Stimulated activated naive CD8-positive, alpha-beta T cell treated with anti-CD3 and anti-CD28 coated beads, Interleukin-15, Interleukin-2, amounts not matched to agents 100 U/mL and 50 U/mL, for 24 hours (primary cell): ENCODE results near the gene ASPG.
"Not testable (repeated sequence)": the region's sequence is repeated elsewhere in the genome, so short reads cannot be mapped to it uniquely, and the experiment has no call there.

Source experiments
- ATAC-seq: fragments of 150-1000 bp; cut with Tn5 transposase; one replicate; pipeline ENCODE4 v1.10.0; 2021
- DNase-seq: peaks from one replicate; pipeline ENCODE4 v3.0.0; 2021

The ASPG gene

DNA sequence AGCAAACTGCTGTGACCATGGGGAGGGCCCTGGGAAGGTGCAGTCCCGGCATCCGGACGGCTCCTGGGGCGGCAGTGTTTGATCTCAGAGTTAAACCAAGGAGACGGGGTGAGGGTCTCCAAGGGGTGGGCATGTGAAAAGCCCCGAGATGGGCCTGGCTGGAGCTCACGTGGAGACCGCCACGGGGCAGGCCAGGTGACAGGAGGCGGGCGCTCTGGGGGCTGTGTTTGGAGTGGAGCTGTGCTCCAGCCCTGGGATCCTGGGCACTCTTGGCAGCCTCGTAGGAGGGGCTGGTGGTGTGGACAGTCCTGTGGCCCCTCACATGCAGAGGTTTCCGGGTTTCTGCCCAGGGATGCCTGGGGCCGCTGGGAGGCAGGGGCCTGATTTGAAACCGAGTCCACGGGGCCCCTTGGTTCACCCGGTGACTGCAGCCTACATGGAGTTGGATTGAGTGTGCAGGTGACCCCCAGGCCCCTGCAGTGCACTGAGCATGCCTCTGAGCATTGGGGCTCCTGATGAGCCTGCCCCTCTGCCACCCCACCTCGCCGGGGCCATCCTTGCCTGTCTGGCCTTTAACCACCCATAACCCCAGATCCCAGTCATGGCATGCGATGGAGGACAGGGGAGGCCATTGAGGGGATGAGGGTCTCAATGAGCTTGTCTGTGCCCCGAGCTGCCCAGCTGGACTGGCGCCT, 61.3 kb downstream of the ASPG start:
- DNase-seq (no peak), ATAC-seq (no peak)

GRCh38 chr14:104147346-104148125, 62.0 kb downstream of the ASPG start:
- ATAC-seq (no peak), DNase-seq (no peak)

DNA sequence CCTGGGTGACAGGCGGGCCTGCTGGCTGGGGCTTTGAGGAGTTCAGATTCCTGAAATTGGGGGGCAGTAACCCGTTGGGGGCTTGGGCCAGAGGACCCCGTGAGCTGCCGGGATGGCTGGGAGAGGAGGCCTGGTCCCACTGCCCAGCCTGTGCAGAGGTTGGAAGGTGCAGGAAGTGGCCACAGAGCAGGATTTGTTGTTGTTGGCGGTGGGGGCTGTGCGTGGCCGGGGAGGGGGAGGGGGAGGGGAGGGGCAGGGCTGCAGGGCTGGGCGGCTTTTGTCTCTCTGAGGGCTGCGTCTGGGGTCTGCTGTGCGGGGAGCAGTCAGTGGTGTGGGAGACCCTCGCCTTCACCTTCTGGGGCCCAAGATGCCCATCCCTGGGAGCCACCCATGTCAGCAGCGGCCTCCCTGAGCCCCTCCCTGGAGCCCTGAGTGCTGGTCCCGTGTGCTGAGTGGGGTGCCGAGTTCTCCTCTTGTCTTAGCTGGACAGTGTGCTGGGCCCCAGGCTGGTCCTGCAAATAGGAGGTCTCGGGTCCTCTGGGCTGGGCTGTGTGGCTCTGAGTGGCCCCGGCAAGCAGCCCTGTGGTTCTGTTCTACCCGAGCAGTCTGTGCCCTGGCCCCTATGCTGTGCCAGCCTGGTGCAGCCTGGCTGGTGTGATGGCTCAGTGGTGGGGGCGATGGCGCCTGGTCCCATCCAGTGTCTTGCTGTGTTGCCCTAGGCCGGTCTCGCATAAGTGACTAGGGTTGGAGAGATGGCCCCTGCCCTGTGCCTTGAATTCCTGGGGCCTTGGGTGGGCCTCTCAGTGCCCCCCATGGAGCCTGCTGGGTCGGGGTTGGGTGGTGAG, 63.2 kb downstream of the ASPG start:
- ATAC-seq (no peak), DNase-seq (no peak)

DNA sequence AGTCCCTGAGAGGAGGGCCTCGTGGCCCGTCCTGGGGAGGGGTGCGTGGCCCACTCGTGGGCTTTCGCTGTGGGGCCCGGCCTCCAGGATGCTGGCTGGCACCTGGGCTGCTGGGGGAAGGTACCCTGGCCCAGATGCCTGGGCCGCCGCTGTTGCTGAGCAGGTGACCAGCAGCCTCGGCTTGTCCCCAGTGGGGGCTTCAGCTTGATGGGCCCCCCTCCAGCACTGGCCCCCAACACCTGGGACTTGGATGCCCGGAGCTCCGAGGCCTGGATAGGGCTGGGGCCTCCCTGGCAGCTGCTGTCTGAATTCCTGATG, 63.7 kb downstream of the ASPG start:
- DNase-seq = no peak

GRCh38 chr14:104149617-104150135, 64.2 kb downstream of the ASPG start:
- DNase-seq (peak; percentile 54), ATAC-seq (peak; percentile 87)

More for the DNA sequence above, 63.7 kb downstream of the ASPG start:
- no peak for ATAC-seq

DNA sequence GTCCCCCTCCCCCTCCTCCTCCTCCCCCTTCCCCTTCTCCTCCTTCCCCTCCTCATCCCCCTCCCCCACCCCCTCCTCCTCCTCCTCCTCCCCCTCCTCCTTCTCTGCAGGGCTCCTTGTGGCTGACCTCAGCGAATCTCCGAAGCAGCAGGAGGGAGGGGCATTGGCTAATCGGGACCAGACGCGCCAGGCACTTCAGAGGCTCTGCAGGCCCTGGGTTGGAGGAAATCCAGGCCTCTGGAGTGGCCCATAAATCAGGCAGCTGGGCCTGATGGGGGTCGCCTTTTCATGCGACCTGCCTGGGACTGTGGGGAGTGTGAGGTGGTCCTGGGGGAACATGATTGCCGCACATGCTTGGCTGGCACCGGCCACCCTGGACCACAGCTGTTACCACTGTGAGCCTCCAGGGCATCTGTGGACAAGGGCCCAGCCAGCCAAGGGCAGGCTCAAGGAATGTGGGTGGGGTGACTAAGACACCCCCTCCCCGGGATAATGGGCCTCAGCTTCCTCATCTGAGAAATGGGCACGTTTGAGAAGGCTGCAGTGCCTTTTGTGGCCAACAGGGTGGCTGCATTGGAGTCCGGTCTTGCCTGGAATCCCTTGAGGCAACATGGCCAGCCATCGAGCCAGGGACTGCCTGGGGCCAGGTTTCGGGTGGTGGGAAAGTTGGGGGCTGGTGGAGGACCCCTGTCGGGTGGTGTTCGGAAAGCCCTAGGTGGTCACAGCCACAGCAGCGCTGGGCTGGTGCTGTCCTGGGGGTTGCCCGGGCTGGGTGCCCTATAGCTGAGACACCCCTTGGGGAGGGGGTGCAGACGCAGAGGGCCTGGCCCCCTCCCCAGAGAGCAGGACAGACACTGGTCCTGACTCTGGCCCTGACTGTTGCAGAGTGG, 64.9 kb downstream of the ASPG start:
- DNase-seq = peak; percentile 19
- ATAC-seq = no peak

- DNase-seq (no peak), ATAC-seq (no peak)
Measured at GRCh38 chr14:104151026-104151381, 65.5 kb downstream of the ASPG start.

GRCh38 chr14:104151566-104152245, 66.2 kb downstream of the ASPG start:
- no peak for DNase-seq

DNA sequence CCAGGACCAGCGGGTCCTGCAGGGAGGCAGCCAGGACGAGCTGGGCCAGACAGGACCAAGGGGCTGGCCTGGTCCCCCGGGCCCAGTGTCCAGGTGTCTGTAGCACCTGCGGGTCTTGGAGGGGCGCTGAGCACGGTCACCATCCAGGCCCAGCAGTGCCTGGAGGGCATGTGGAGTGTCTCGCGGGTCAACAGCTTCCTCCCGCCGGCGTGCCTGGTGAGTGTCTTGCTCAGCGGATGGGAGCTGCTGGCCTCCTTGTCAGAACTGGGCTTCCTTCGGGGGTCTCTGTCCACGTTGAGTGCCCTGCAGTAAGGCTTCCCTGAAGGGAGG, 66.7 kb downstream of the ASPG start:
- DNase-seq = no peak
- ATAC-seq = no peak

More at GRCh38 chr14:104151566-104152245, 66.2 kb downstream of the ASPG start:
- no peak for ATAC-seq

DNA sequence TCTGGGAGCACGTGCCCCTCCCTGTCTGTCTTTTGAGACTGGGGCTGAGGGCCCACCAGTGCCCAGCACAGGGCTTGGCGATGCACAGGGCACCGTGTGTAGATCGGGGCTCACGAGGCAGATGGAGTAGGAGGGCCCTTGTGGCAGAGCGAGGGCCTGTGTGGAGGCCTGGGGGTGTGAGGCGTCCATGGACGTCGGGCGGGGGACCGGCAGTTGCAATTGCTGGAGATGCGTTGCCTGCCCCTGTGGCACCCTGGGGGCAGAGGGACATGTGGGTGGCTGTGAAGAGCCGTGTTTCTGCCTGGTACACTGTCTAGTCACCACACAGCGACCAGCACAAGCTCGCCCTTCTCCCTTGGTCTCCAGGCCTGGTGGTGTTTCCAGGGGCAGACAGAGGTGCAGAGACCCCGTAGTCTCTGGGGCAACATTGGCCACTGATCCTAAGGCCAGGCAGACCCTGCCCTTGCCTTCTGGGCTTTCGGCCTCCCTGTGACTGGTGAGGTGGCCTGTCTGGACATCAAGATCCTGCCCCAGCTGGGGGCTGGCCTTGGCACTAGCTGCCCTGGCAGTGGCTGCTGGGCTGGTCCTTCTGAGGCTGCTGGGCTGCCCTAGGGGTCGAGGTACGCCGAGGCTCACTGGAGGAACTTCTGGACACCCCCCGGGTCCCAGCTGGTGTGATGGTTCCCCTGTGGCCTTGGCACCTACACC, 67.3 kb downstream of the ASPG start:
- ATAC-seq = no peak
- no peak for DNase-seq

GRCh38 chr14:104153394-104153755, 67.9 kb downstream of the ASPG start:
- not testable (repeated sequence) for DNase-seq, ATAC-seq

DNA sequence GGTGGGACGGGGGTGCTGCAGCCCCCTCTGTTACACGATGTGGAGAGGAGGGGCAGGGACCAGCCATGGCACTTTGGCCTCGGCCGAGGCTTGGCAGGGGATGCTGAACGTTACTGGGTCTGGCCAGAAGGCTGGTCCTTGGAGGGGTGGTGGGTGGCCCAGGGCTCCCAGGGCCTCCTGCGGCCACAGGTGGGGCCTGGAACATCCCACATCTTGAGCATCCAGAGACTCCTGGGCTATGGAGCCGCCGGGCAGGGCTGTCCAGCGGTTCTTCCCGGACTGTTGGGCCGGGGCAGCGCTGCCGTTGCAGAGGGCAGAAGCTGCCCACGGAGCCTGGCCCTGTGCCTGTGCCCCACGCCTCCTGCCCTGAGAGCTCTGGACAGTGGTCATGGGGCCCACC, 68.7 kb downstream of the ASPG start:
- DNase-seq = no peak
- ATAC-seq = no peak

DNA sequence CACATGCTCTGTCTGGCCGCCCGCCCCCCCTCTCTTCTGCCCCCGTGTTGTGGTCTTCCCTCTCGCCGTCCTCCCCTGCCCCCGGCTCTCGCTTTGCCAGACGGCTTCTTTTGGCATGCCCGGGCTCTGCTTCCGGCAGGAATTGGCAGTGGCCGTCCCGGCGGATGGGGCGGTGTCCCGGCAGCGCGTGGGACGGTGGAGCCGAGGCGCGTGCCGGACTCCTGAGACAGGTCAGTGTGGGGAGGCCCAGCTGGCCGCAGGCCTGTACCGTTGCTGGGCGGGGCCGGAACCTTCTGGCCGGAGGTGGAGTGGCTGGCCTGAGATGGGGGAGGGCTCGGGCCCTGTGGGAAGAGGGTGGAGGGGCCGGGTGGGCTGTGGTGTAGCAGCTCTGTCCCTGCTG, 70.0 kb downstream of the ASPG start:
- ATAC-seq = no peak
- no peak for DNase-seq

DNA sequence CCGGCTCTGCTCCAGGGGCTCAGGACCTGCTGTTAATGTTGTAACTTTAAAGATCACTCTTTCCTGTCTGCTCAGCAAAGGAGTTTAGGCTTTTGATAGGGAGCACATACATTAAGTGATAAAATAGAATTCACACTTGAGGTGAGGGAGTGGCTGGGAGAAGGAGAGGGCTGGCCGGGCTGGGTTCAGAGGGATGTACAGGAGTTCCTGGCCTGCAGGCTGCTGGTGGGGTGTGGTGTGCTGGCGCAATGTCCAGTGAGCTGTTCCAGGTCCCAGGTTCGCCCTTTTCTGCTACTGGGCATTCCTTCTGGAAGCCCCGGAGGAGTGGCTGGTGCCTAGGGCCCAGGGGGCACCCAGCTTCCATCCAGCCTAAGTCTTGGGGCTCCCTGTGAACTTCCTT, 70.6 kb downstream of the ASPG start:
- ATAC-seq = no peak
- no peak for DNase-seq

- DNase-seq (no peak), ATAC-seq (no peak)
Measured at GRCh38 chr14:104157016-104157928, 71.8 kb downstream of the ASPG start.

GRCh38 chr14:104158827-104159798, 73.6 kb downstream of the ASPG start:
- DNase-seq (no peak), ATAC-seq (no peak)

DNA sequence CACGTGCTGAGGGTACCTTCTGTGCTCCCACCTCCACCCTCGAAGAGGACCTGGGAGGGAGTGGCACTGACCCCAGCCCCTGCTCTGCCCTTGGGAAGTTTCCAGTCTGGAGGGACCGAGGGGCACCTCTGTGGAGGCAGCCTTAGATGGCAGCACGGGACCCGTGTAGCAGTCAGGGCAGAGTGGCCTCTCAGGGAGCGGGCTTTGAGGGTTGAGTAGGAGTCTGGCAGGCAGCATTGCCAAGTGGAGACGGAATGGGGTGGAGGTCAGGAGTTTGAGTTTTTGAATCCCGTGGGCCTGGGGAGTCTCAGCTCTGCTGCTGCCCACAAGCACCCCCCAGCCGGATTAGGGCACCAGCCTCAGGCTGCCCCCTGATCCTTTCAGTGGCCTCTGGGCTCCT, 74.5 kb downstream of the ASPG start:
- ATAC-seq (no peak), DNase-seq (no peak)

GRCh38 chr14:104161602-104162367, 76.3 kb downstream of the ASPG start:
- ATAC-seq = no peak

More at GRCh38 chr14:104161602-104162367, 76.3 kb downstream of the ASPG start:
- DNase-seq = no peak
